Measurements from ENCODE around the gene CHST11. TPM values are rescaled to one million over a fixed set of nuclear protein-coding genes. Genes with fewer than 3 reads are reported as not detected.

CHST11 gene
- total RNA-seq, 1 experiment from 2014 or later = 1.1 TPM

DNA sequence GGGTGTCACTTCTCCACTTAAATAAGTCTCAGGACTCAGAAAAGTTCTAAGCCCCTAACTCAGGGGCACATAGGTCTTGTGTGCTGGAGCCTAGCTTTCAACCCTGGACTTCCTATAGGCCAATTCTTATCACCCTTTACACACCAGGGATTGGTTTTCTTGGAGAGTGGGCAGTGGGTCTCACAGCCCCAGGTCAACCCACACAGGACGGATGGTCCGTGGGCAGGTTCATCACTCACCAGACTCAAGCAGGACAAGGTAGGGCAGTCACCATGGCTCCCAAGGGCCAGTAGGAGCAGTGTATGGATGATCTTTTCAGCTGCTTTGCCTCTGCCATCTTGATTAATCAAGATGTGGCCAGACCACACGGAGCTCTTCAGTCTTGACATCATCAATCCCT, 268.9 kb downstream of the CHST11 start:
- Histone ChIP-seq H3K4me1 (ENCODE audit: insufficient read depth, low read length, poor library complexity, severe bottlenecking) (no peaks in the 10 kb centered on the region), H3K27ac (ENCODE audit: low read depth, low read length, poor library complexity, severe bottlenecking) (no peak overlapping the region), H3K9me3 (ENCODE audit: low read depth, low read length, poor library complexity, severe bottlenecking) (no peaks in the 10 kb centered on the region), H3K36me3 (ENCODE audit: insufficient read depth, low read length, poor library complexity, severe bottlenecking) (no peaks in the 10 kb centered on the region), H3K27me3 (replicated peaks; ENCODE audit: insufficient read depth, low read depth, low read length, poor library complexity) (no peaks in the 10 kb centered on the region), H3K4me3 (ENCODE audit: low read depth, low read length, poor library complexity, severe bottlenecking) (no peak overlapping the region)
- BruUV-seq (replicated peaks) = no TSS peak
- TF ChIP-seq EZH2 (IDR thresholded peaks at IDR 0.05; ENCODE audit: borderline replicate concordance, low read depth, low read length, poor library complexity, severe bottlenecking) = no peak
- POLR2A ChIA-PET (ENCODE audit: low non-redundant PET) = no interaction called here
- DNase-seq (ENCODE audit: low spot score) = no peak
- CTCF ChIA-PET = no interaction called here
- intact Hi-C loops (cut with micrococcal nuclease; ENCODE audit: unreplicated experiment) = no loop called here

- H3K27ac ChIP-seq (ENCODE audit: low read depth, low read length, poor library complexity, severe bottlenecking) = no peak overlapping the region
- no peaks in the 10 kb centered on the region for H3K9me3 ChIP-seq (ENCODE audit: low read depth, low read length, poor library complexity, severe bottlenecking)
- no peaks in the 10 kb centered on the region for H3K36me3 ChIP-seq (ENCODE audit: insufficient read depth, low read length, poor library complexity, severe bottlenecking)
- POLR2A ChIA-PET (ENCODE audit: low non-redundant PET) = no interaction called here
- intact Hi-C loops (cut with micrococcal nuclease; ENCODE audit: unreplicated experiment) = no loop called here
- no peak overlapping the region for H3K4me3 ChIP-seq (ENCODE audit: low read depth, low read length, poor library complexity, severe bottlenecking)
- DNase-seq (ENCODE audit: low spot score) = no peak
- CTCF ChIA-PET = no interaction called here
- no TSS peak for BruUV-seq (replicated peaks)
- no peaks in the 10 kb centered on the region for H3K4me1 ChIP-seq (ENCODE audit: insufficient read depth, low read length, poor library complexity, severe bottlenecking)
- TF ChIP-seq, protein P1, sequence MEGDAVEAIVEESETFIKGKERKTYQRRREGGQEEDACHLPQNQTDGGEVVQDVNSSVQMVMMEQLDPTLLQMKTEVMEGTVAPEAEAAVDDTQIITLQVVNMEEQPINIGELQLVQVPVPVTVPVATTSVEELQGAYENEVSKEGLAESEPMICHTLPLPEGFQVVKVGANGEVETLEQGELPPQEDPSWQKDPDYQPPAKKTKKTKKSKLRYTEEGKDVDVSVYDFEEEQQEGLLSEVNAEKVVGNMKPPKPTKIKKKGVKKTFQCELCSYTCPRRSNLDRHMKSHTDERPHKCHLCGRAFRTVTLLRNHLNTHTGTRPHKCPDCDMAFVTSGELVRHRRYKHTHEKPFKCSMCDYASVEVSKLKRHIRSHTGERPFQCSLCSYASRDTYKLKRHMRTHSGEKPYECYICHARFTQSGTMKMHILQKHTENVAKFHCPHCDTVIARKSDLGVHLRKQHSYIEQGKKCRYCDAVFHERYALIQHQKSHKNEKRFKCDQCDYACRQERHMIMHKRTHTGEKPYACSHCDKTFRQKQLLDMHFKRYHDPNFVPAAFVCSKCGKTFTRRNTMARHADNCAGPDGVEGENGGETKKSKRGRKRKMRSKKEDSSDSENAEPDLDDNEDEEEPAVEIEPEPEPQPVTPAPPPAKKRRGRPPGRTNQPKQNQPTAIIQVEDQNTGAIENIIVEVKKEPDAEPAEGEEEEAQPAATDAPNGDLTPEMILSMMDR (conservative IDR thresholded peaks at IDR 0.05; ENCODE audit: low read depth, low read length) = no peak
- TF ChIP-seq EZH2 (IDR thresholded peaks at IDR 0.05; ENCODE audit: borderline replicate concordance, low read depth, low read length, poor library complexity, severe bottlenecking) = no peak
- no peaks in the 10 kb centered on the region for H3K27me3 ChIP-seq (replicated peaks; ENCODE audit: insufficient read depth, low read depth, low read length, poor library complexity)
These were observed 271.1 kb downstream of the CHST11 start for GRCh38 chr12:104727726-104728465.

DNA sequence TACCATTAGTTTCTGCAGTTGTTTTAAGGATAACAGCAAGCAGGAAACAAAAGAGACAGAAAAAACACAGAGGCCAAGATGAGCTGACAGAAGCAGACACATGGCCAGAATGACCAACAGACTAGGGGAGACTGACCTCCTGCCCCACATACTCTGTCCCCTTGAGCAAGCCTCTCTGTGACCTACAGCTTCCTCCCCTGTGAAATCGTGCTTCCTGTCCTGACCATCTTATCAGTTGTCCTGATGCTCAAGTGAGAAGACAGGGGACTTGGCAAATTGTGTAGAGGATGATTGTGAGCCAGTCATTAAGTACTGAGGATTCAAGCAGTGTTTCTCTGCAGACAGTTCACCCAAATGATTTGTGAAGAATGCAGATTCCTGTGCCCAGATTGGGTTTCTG, 272.3 kb downstream of the CHST11 start:
- H3K36me3 ChIP-seq (ENCODE audit: insufficient read depth, low read length, poor library complexity, severe bottlenecking) = no peaks in the 10 kb centered on the region
- no peaks in the 10 kb centered on the region for H3K4me1 ChIP-seq (ENCODE audit: insufficient read depth, low read length, poor library complexity, severe bottlenecking)
- TF ChIP-seq EZH2 (IDR thresholded peaks at IDR 0.05; ENCODE audit: borderline replicate concordance, low read depth, low read length, poor library complexity, severe bottlenecking) = no peak
- TF ChIP-seq, protein P1 (conservative IDR thresholded peaks at IDR 0.05; ENCODE audit: low read depth, low read length) = no peak
- BruUV-seq (replicated peaks) = no TSS peak
- no peak overlapping the region for H3K4me3 ChIP-seq (ENCODE audit: low read depth, low read length, poor library complexity, severe bottlenecking)
- H3K9me3 ChIP-seq (ENCODE audit: low read depth, low read length, poor library complexity, severe bottlenecking) = no peaks in the 10 kb centered on the region
- no peaks in the 10 kb centered on the region for H3K27me3 ChIP-seq (replicated peaks; ENCODE audit: insufficient read depth, low read depth, low read length, poor library complexity)
- intact Hi-C loops (cut with micrococcal nuclease; ENCODE audit: unreplicated experiment) = no loop called here
- DNase-seq (ENCODE audit: low spot score) = no peak
- H3K27ac ChIP-seq (ENCODE audit: low read depth, low read length, poor library complexity, severe bottlenecking) = no peak overlapping the region
- CTCF ChIA-PET = no interaction called here
- POLR2A ChIA-PET (ENCODE audit: low non-redundant PET) = no interaction called here

Data from A673 (cell line).